ENCODE results near the gene IMPDH2. TPM values are rescaled to one million over a fixed set of nuclear protein-coding genes. Genes with fewer than 3 reads are reported as not detected.

The IMPDH2 gene
- total RNA-seq, 2 donors from 2014 or later = 180 to 195 TPM

- no peaks in the 10 kb centered on the region for H3K4me1 ChIP-seq (ENCODE audit: control insufficient read depth, insufficient read depth, low read length)
- H3K9me3 ChIP-seq (ENCODE audit: control insufficient read depth, low read length) = no peaks in the 10 kb centered on the region
- no peaks in the 10 kb centered on the region for H3K4me1 Mint-ChIP-seq
- peaks cover 73% of the 10 kb centered on the region for H3K36me3 Mint-ChIP-seq (ENCODE audit: low read depth)
- no peaks in the 10 kb centered on the region for H3K27me3 ChIP-seq (ENCODE audit: control insufficient read depth, insufficient read depth, low read length, poor library complexity, severe bottlenecking)
- no peak overlapping the region for H3K27ac ChIP-seq (ENCODE audit: low read depth, low read length)
- DNase-seq = no peak
- H3K27ac Mint-ChIP-seq = no peak overlapping the region
- TF ChIP-seq, protein P1, sequence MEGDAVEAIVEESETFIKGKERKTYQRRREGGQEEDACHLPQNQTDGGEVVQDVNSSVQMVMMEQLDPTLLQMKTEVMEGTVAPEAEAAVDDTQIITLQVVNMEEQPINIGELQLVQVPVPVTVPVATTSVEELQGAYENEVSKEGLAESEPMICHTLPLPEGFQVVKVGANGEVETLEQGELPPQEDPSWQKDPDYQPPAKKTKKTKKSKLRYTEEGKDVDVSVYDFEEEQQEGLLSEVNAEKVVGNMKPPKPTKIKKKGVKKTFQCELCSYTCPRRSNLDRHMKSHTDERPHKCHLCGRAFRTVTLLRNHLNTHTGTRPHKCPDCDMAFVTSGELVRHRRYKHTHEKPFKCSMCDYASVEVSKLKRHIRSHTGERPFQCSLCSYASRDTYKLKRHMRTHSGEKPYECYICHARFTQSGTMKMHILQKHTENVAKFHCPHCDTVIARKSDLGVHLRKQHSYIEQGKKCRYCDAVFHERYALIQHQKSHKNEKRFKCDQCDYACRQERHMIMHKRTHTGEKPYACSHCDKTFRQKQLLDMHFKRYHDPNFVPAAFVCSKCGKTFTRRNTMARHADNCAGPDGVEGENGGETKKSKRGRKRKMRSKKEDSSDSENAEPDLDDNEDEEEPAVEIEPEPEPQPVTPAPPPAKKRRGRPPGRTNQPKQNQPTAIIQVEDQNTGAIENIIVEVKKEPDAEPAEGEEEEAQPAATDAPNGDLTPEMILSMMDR (conservative IDR thresholded peaks at IDR 0.05) = no peak
- no peak overlapping the region for H3K4me3 ChIP-seq (ENCODE audit: low read length)
- 92 to 100% methylated on average over 2 to 3 of the region's 3 CpGs for WGBS, 2 experiments (ENCODE audit: insufficient coverage in 1 of 2, insufficient read length in 1 of 2)
- H3K9ac ChIP-seq (ENCODE audit: extremely low read depth, low read length, poor library complexity, severe bottlenecking) = no peak overlapping the region
- H3K27me3 Mint-ChIP-seq (ENCODE audit: insufficient read depth) = no peaks in the 10 kb centered on the region
- H3K36me3 ChIP-seq (ENCODE audit: control insufficient read depth, insufficient read depth, low read length) = peaks cover 77% of the 10 kb centered on the region
- H3K9me3 Mint-ChIP-seq = no peaks in the 10 kb centered on the region
- H3K4me3 Mint-ChIP-seq = no peak overlapping the region
Measured at GRCh38 chr3:48979451-48979850, 49.7 kb downstream of the IMPDH2 start.

Small RNA genes within 50 kb of the gene (microRNA-seq; reads per million reads assigned to microRNA genes)
- gene MIR191 (ENCODE audit: borderline microRNAs expressed) (1,572 reads per million, percentile 95 among the genes with 10 or more reads in this experiment), gene MIR425 (ENCODE audit: borderline microRNAs expressed) (1,519 reads per million, percentile 95 among the genes with 10 or more reads in this experiment)

Other genes with a start within 250 kb of the IMPDH2 start
- 10 to 100 TPM; 38.9 to 41.2 TPM for gene PRKAR2A, start 181.5 kb downstream of the IMPDH2 start, total RNA-seq
- gene SLC25A20, start 130.5 kb downstream of the IMPDH2 start, total RNA-seq = 1 to 10 TPM; 5.0 to 6.7 TPM
- gene ARIH2, start 110.6 kb downstream of the IMPDH2 start, total RNA-seq = 100 to 1,000 TPM in 1 of 2 donors, 10 to 100 TPM in 1; 86.6 to 113 TPM
- gene P4HTM, start 39.2 kb downstream of the IMPDH2 start, total RNA-seq = 10 to 100 TPM; 12.4 to 17.6 TPM
- gene WDR6, start 22.0 kb downstream of the IMPDH2 start, total RNA-seq = 100 to 1,000 TPM; 106 to 166 TPM
- 10 to 100 TPM; 40.8 to 41.9 TPM for gene DALRD3, start 10.8 kb downstream of the IMPDH2 start, total RNA-seq
- 10 to 100 TPM; 32.9 to 39.1 TPM for gene NDUFAF3, start 7.3 kb downstream of the IMPDH2 start, total RNA-seq
- 100 to 1,000 TPM; 127 to 155 TPM for gene QRICH1, start 64.7 kb upstream of the IMPDH2 start, total RNA-seq
- 100 to 1,000 TPM; 314 to 358 TPM for gene QARS1, start 75.4 kb upstream of the IMPDH2 start, total RNA-seq
- gene USP19, start 91.4 kb upstream of the IMPDH2 start, total RNA-seq = 10 to 100 TPM; 61.5 to 63.2 TPM
- gene LAMB2, start 103.7 kb upstream of the IMPDH2 start, total RNA-seq = 10 to 100 TPM; 83.6 to 97.8 TPM
- 10 to 100 TPM; 23.4 to 25.7 TPM for gene CCDC71, start 136.9 kb upstream of the IMPDH2 start, total RNA-seq
- 10 to 100 TPM; 33.5 to 36.1 TPM for gene KLHDC8B, start 142.2 kb upstream of the IMPDH2 start, total RNA-seq
- 1 to 10 TPM; 3.6 to 4.8 TPM for gene C3orf62, start 247.8 kb upstream of the IMPDH2 start, total RNA-seq